ENCODE results near the gene ASCL4.

Gene ASCL4

GRCh38 chr12:107761502-107761904, 13.0 kb upstream of the ASCL4 start:
- DNase-seq, result no peak
- no peak for TF ChIP-seq GATA1 (IDR thresholded peaks at IDR 0.05; ENCODE audit: low read depth, low read length)
- TF ChIP-seq POLR2A (IDR thresholded peaks at IDR 0.05; ENCODE audit: low read length), result no peak

GRCh38 chr12:107762874-107763273, 11.6 kb upstream of the ASCL4 start:
- no peak for DNase-seq
- TF ChIP-seq POLR2A (IDR thresholded peaks at IDR 0.05; ENCODE audit: low read length) (no peak), GATA1 (IDR thresholded peaks at IDR 0.05; ENCODE audit: low read depth, low read length) (no peak)

DNA sequence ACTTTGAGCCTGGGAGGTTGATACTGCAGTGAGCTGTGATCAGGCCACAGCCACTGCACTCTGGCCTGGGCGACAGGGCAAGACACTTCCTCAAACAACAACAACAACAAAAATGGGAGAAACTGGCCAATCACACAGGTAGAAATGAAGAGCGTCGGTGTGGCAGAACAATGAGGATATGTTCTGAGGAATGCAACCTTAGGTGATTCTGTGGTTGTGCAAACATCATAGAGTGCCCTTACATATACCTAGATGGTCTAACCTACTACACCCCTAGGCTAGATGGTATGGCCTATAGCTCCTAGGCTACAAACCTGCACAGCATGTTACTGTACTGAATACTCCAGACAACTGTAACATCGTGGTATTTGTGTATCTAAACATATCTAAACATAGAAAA, 9.9 kb upstream of the ASCL4 start:
- no peak for TF ChIP-seq GATA1 (IDR thresholded peaks at IDR 0.05; ENCODE audit: low read depth, low read length)
- no peak for TF ChIP-seq POLR2A (IDR thresholded peaks at IDR 0.05; ENCODE audit: low read length)
- DNase-seq, result no peak

DNA sequence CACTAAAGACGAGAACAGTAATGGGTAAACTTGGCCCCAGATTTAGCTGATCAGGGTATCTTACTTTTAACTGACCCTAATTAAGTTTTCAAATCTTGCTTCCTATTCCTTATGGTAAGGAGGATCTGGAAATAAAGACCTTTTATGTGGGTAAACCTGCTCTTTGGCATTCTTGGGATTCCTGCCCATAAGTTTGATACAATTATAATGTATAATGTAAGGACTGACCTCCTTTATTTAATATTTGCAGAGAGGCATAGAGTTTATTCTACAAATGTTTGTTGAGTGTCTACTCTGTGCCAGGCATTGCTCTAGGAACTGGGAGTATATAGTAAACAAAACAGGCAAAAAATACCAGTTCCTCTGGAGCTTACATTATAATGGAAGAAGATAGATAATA, 9.2 kb upstream of the ASCL4 start:
- TF ChIP-seq GATA1 (IDR thresholded peaks at IDR 0.05; ENCODE audit: low read depth, low read length) (no peak), POLR2A (IDR thresholded peaks at IDR 0.05; ENCODE audit: low read length) (no peak)
- DNase-seq, result no peak

- TF ChIP-seq POLR2A (IDR thresholded peaks at IDR 0.05; ENCODE audit: low read length), result no peak
- DNase-seq, result no peak
These were observed 7.0 kb upstream of the ASCL4 start for GRCh38 chr12:107767466-107767865.

DNA sequence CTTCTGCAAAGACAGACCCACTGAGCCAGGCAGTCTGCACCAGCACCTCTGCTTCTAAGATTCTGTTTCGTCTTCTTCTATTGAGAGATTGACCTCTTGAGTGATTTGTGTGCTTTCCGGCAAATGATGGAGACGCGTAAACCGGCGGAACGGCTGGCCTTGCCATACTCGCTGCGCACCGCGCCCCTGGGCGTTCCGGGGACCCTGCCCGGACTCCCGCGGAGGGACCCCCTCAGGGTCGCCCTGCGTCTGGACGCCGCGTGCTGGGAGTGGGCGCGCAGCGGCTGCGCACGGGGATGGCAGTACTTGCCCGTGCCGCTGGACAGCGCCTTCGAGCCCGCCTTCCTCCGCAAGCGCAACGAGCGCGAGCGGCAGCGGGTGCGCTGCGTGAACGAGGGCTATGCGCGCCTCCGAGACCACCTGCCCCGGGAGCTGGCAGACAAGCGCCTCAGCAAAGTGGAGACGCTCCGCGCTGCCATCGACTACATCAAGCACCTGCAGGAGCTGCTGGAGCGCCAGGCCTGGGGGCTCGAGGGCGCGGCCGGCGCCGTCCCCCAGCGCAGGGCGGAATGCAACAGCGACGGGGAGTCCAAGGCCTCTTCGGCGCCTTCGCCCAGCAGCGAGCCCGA, 703 bp downstream of the ASCL4 start:
- TF ChIP-seq POLR2A (IDR thresholded peaks at IDR 0.05; ENCODE audit: low read length) (no peak), GATA1 (IDR thresholded peaks at IDR 0.05; ENCODE audit: low read depth, low read length) (no peak)
- DNase-seq, result no peak

GRCh38 chr12:107776171-107776570, 1.7 kb downstream of the ASCL4 start:
- TF ChIP-seq GATA1 (IDR thresholded peaks at IDR 0.05; ENCODE audit: low read depth, low read length), result no peak
- TF ChIP-seq POLR2A (IDR thresholded peaks at IDR 0.05; ENCODE audit: low read length), result no peak

DNA sequence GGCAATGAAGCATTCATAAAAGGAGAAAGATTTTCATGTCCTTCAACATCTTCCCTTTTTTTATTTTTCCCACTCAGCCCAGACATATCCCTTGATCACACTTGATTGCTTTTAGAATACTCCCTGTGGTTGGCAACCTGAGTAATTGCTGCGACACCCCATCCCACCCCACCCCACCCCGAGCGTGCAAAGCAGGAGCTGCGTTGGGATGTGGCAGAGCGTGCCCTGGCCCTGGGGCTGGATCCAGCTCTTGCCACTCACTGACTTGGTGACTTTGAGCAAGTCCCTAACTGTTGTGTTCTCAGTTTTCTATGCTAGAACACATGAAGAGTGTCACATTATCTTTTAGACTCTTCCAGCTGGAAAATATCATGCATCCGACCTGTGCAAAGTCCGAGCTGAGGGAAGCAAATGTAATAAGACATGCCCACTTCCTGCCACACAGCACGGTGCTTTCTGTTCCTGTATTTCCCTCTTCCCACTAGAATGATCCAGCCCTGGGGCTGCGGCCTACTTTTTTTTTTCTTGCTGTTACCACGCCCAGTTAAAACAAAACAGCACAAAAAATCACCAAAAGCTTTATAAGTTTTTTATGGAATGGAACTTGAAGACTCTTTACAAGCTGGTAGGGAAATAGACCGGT, 4.0 kb downstream of the ASCL4 start:
- DNase-seq, result no peak
- TF ChIP-seq GATA1 (IDR thresholded peaks at IDR 0.05; ENCODE audit: low read depth, low read length) (no peak), POLR2A (IDR thresholded peaks at IDR 0.05; ENCODE audit: low read length) (no peak)

More at GRCh38 chr12:107776171-107776570, 1.7 kb downstream of the ASCL4 start:
- DNase-seq, result no peak

DNA sequence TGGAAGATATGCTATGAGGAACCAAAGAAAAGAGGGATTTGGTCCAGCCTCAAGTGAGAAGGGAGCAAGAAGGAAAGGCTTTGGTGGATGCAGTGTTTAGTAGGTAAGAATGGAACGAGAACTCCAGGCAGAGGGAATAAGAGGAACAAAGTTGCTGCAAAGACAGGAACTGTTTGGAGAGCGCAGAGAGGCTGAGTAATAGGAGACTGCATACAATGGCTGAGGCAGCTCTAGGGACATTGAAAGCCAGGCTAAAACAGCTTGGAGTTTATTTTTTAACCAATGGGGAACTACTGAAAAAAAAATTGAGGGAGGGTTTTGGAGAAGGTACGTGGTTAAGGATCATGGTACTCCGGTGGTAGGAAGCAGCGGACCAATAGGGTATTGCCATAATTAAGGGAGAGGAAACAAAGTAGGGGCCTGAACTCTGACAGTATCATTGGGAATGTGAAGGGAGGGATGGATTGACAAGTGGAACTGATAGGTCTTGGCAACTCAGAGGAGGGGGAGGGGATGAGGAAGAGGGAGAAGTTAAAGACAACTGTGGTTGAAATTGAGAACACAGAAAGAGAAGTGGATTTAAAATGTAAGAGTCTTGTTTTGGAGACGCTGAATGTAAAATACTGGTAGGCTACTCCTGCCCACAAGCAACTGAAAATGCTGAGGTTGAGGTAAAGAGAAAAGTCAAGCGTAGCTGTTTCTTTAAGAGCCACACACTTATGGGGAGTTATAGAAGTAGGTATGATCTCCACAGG, 4.8 kb downstream of the ASCL4 start:
- DNase-seq, result no peak

GRCh38 chr12:107780298-107780697, 5.8 kb downstream of the ASCL4 start:
- no peak for TF ChIP-seq POLR2A (IDR thresholded peaks at IDR 0.05; ENCODE audit: low read length)
- no peak for TF ChIP-seq GATA1 (IDR thresholded peaks at IDR 0.05; ENCODE audit: low read depth, low read length)

More for the DNA sequence above, 4.8 kb downstream of the ASCL4 start:
- TF ChIP-seq POLR2A (IDR thresholded peaks at IDR 0.05; ENCODE audit: low read length) (no peak), GATA1 (IDR thresholded peaks at IDR 0.05; ENCODE audit: low read depth, low read length) (no peak)

DNA sequence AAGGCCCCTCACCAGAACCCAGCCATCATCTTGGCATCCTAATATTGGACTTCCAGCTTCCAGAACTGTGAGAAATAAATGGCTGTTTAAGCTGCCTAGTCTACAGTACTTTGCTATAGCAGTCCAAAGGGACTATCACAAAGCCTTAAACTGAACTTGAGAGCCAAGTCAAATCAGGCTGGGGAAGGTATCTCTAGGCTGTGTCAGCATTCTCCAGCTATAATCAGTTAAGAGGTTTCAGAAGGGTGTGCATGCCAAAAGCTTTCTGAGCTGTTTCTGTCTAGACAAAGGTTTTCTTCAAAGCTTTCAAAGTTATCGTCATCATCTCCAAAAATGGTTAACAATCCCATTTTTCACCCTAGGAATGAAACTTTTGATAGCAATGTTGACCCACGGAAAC, 7.6 kb downstream of the ASCL4 start:
- no peak for TF ChIP-seq POLR2A (IDR thresholded peaks at IDR 0.05; ENCODE audit: low read length)
- no peak for TF ChIP-seq GATA1 (IDR thresholded peaks at IDR 0.05; ENCODE audit: low read depth, low read length)
- DNase-seq, result no peak

More at GRCh38 chr12:107780298-107780697, 5.8 kb downstream of the ASCL4 start:
- no peak for DNase-seq

DNA sequence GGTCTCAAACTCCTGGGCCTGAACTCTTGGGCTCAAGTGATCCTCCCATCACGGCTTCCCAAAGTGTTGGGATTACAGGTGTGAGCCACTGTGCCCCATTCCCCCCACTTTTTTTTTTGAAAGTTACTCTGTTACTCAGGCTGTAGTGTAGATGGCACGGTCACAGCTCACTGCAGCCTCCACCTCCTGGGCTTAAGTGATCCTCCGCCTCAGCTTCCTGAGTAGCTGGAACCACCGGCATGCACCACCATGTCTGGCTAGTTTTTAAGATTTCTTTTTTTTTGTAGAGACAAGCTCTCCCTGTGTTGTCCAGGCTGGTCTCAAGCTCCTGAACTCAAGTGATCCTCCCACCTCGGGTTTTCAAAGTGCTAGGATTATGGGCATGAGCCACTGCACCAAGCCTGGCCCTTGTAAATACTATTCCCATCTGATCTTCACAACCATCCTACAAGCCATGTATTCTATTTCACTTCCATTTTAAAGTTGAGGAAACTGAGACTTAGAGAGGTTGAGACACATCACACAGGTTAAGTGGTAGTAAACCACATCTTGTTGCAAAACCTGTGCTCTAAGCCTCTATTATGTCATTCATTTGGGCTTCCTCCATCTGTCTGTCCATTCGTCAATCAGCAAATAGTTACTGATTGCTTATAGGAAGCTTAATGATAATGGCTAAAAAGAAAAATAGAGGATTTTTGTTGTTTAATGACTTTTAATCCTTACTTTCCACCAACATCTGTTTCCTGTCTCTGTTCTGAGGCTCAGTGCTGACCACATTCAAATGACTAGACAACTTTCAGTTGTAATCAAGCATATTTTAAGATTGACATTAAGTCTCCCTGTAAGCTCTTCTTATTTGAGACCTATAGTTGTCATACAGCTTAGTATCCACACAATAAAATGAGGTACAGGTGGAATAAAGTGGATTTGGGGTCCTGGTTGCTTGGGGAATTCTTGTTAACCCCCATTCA, 9.2 kb downstream of the ASCL4 start:
- DNase-seq, result no peak
- no peak for TF ChIP-seq GATA1 (IDR thresholded peaks at IDR 0.05; ENCODE audit: low read depth, low read length)
- no peak for TF ChIP-seq POLR2A (IDR thresholded peaks at IDR 0.05; ENCODE audit: low read length)

GRCh38 chr12:107788281-107788680, 13.8 kb downstream of the ASCL4 start:
- TF ChIP-seq GATA1 (IDR thresholded peaks at IDR 0.05; ENCODE audit: low read depth, low read length) (no peak), POLR2A (IDR thresholded peaks at IDR 0.05; ENCODE audit: low read length) (no peak)
- DNase-seq, result no peak
